ENCODE data around the gene ETFA. TPM values are rescaled to one million over a fixed set of nuclear protein-coding genes. Genes with fewer than 3 reads are reported as not detected.

Gene ETFA
- total RNA-seq, 1 donor from 2014 or later, result 61.1 TPM

GRCh38 chr15:76179023-76179422, 132.2 kb downstream of the ETFA start:
- FAIRE-seq (no peak), DNase-seq (ENCODE audit: low spot score in 2 of 2) (no peak)

GRCh38 chr15:76178296-76179000, 132.8 kb downstream of the ETFA start:
- DNase-seq (ENCODE audit: low spot score in 2 of 2) (no peak), FAIRE-seq (no peak)

DNA sequence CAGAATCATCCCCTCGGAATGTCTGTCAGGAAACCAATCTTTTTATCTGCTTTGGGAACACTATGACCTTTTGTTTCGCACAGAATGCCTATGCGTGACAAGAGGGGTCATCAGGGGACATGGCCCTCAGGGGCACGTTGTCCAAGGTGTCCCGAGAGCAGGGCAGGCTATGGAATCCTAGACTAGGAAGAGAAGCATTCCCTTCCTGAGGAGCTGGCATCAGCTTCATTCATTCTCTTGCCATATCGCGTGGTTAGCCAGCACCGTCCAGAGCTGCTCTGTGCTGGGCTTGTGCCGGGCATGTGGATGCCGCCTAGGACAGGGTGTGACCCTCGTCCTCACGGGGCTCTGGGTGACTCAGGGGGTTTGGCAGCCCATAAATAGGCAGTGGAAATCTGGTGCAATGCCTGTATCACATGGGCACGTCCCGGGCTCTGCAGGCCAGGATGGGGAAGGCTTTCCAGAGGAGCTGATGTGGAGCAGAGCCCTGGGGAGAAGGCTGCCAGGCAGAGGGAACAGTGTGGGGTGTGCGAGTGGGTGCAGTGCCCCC, 133.7 kb downstream of the ETFA start:
- FAIRE-seq (no peak), DNase-seq (ENCODE audit: low spot score in 2 of 2) (no peak)

- DNase-seq (ENCODE audit: low spot score in 2 of 2) (no peak), FAIRE-seq (no peak)
Measured at GRCh38 chr15:76176487-76177085, 134.7 kb downstream of the ETFA start.

- FAIRE-seq (no peak), DNase-seq (ENCODE audit: low spot score in 2 of 2) (no peak)
Measured at GRCh38 chr15:76176059-76176458, 135.2 kb downstream of the ETFA start.

GRCh38 chr15:76175442-76175841, 135.8 kb downstream of the ETFA start:
- FAIRE-seq (no peak), DNase-seq (ENCODE audit: low spot score in 2 of 2) (no peak)

DNA sequence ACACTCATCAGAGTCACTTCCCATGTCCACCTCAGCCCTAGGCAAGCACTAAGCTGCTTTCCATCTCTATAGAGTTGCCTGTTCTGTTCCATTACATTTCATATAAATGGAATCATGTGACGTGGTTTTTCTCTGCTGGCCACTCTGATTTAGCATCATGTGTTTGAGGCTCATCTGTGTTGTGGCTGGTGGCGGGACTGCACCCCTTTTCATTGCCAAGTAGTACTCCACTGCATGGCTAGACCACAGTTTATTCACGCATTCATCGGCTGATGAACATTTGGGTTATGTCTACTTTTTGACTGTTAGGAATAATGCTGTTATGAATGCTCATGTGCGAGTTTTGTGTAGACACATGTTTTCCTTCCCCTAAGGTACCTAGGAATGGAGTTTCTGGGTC, 136.6 kb downstream of the ETFA start:
- DNase-seq (ENCODE audit: low spot score in 2 of 2) (no peak), FAIRE-seq (no peak)

- FAIRE-seq, result no peak
- DNase-seq (ENCODE audit: low spot score in 2 of 2), result no peak
Measured at GRCh38 chr15:76173317-76173834, 137.9 kb downstream of the ETFA start.

GRCh38 chr15:76172782-76173181, 138.5 kb downstream of the ETFA start:
- FAIRE-seq (no peak), DNase-seq (ENCODE audit: low spot score in 2 of 2) (no peak)

GRCh38 chr15:76169911-76170800, 141.1 kb downstream of the ETFA start:
- DNase-seq (ENCODE audit: low spot score in 2 of 2), result no peak
- no peak for FAIRE-seq

DNA sequence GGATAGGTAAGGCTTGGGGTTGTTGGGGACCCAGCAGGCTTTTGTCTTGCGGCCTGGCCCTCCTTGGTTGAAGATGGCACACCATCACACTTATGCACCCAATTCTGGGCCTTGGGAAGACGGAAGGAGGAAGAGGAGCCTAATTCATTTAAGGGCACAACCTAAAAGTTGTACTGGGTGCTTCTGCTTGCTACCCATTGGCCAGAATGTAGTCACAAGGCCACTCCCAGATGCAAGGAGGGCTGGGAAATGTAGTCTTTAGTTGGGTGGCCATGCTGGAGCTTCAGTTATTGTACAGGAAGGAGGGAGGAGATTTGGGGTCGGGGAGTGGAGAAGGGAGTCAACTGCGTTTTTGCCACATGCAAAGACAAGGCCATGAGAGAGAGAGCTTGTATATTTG, 142.3 kb downstream of the ETFA start:
- FAIRE-seq (no peak), DNase-seq (ENCODE audit: low spot score in 2 of 2) (no peak)

DNA sequence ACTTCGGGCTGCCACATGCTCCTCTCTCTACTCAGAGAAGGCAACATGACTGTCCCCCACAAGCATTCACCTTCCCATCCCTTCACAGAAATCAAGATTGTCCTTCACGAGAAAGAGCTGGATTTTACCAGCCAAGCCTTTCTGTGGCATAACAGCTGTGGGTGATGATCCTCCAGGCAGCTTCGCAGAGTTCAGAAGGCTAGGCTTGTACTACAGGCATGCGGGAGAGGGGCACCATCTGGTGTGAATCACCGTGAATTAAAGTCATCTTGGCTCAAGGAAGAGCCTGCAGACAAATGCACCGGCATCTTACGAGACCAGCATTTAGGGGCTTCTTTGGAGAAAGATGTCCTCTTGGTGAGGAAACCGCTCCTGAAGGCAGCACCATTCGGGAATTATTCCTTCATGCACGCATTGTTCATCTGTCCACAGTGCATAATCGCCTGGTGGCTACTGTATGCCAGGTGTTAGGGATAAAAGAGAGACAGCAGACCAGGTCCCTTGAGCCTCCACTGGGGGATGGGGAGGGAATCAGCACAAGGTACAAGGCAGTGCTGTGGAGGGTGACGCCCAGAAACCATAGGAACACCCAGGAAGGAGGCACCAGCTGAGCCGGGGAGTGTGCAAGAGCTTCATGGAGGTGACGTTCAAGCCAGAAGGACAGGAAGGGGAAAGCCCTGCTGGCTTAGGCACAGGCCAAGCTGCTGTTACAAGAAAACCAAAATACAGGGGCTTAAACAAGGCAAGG, 142.9 kb downstream of the ETFA start:
- no peak for FAIRE-seq
- no peak for DNase-seq (ENCODE audit: low spot score in 2 of 2)

GRCh38 chr15:76165951-76166350, 145.3 kb downstream of the ETFA start:
- FAIRE-seq, result no peak
- no peak for DNase-seq (ENCODE audit: low spot score in 2 of 2)

Other genes starting within 250 kb of the ETFA start
- not detected for gene ISL2, start 25.3 kb upstream of the ETFA start, total RNA-seq